Measurements from ENCODE around the gene EID2B. TPM values are rescaled to one million over a fixed set of nuclear protein-coding genes. Genes with fewer than 3 reads are reported as not detected.

Gene EID2B
- total and polyA plus RNA-seq, 2 of the 13 experiments (the other 11 are each of a cell fraction or from before 2014, with no cell fraction given) = 2.5 to 3.7 TPM

GRCh38 chr19:39514840-39515550 lies 17.7 kb downstream of the EID2B start, which contains the start of gene SELENOV (continued):
- TF ChIP-seq SNAI1 (CRISPR knock-in tag; IDR thresholded peaks at IDR 0.05; ENCODE audit: borderline replicate concordance) = 0 out of 2 replicates have a peak, but pooled peaks have one; percentile 22
- TF ChIP-seq ZNF563 (CRISPR knock-in tag; IDR thresholded peaks at IDR 0.05) = peak; percentile 46; the same call in 1 of the 2 replicates
- TF ChIP-seq FOXK2 (IDR thresholded peaks at IDR 0.05) = no peak
- TF ChIP-seq, protein P1, sequence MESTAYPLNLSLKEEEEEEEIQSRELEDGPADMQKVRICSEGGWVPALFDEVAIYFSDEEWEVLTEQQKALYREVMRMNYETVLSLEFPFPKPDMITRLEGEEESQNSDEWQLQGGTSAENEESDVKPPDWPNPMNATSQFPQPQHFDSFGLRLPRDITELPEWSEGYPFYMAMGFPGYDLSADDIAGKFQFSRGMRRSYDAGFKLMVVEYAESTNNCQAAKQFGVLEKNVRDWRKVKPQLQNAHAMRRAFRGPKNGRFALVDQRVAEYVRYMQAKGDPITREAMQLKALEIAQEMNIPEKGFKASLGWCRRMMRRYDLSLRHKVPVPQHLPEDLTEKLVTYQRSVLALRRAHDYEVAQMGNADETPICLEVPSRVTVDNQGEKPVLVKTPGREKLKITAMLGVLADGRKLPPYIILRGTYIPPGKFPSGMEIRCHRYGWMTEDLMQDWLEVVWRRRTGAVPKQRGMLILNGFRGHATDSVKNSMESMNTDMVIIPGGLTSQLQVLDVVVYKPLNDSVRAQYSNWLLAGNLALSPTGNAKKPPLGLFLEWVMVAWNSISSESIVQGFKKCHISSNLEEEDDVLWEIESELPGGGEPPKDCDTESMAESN (CRISPR knock-in tag; conservative IDR thresholded peaks at IDR 0.05) = peak; percentile 17; the same call in 1 of the 2 replicates
- TF ChIP-seq ZNF781 (CRISPR knock-in tag; IDR thresholded peaks at IDR 0.05; ENCODE audit: borderline replicate concordance, not compliant biosample characterization) = no peak
- 0 out of 2 replicates have a peak, but pooled peaks have one; percentile 8 for TF ChIP-seq ZNF138 (CRISPR knock-in tag; IDR thresholded peaks at IDR 0.05; ENCODE audit: low read depth)
- TF ChIP-seq NR2F1 (CRISPR knock-in tag; IDR thresholded peaks at IDR 0.05) = peak in 1 of 2 experiments; percentile 22; a peak in 1 of 4 replicates
- TF ChIP-seq ZNF883 (CRISPR knock-in tag; IDR thresholded peaks at IDR 0.05; ENCODE audit: not compliant biosample characterization) = no peak
- TF ChIP-seq SP140L (CRISPR knock-in tag; IDR thresholded peaks at IDR 0.05; ENCODE audit: borderline replicate concordance) = no peak
- TF ChIP-seq MTA3 (CRISPR knock-in tag; IDR thresholded peaks at IDR 0.05) = no peak
- no peak for TF ChIP-seq NFIB (CRISPR knock-in tag; IDR thresholded peaks at IDR 0.05; ENCODE audit: borderline replicate concordance)
- no peak for TF ChIP-seq ZC3H13 (CRISPR knock-in tag; IDR thresholded peaks at IDR 0.05)
- TF ChIP-seq GFI1 (CRISPR knock-in tag; IDR thresholded peaks at IDR 0.05; ENCODE audit: borderline replicate concordance) = peak; percentile 38; the same call in 1 of the 2 replicates
- peak; percentile 30; the same call in 1 of the 2 replicates for TF ChIP-seq NR2C2 (CRISPR knock-in tag; IDR thresholded peaks at IDR 0.05; ENCODE audit: borderline replicate concordance)
- TF ChIP-seq MBNL3 (CRISPR knock-in tag; conservative IDR thresholded peaks at IDR 0.05) = no peak
- no peak for TF ChIP-seq SMAD9 (CRISPR knock-in tag; IDR thresholded peaks at IDR 0.05)
- TF ChIP-seq ZNF230 (CRISPR knock-in tag; IDR thresholded peaks at IDR 0.05) = no peak
- TF ChIP-seq PRDM15 (CRISPR knock-in tag; IDR thresholded peaks at IDR 0.05) = peak; percentile 98
- peak; percentile 38; the same call in 1 of the 2 replicates for TF ChIP-seq PHF20 (CRISPR knock-in tag; IDR thresholded peaks at IDR 0.05)
- no peak for TF ChIP-seq ZNF256 (CRISPR knock-in tag; conservative IDR thresholded peaks at IDR 0.05)
- no peak for TF ChIP-seq RBFOX2 (IDR thresholded peaks at IDR 0.05; ENCODE audit: low read depth, low read length)
- TF ChIP-seq NR3C1 (CRISPR knock-in tag; IDR thresholded peaks at IDR 0.05) = no peak
- TF ChIP-seq MEF2D (CRISPR knock-in tag; IDR thresholded peaks at IDR 0.05) = 0 out of 2 replicates have a peak, but pooled peaks have one; percentile 32

All from HepG2 (cell line).